NCI-H2029 treated with DMSO at 0.1 percent for 48 hours (cell line): ENCODE measurements around the gene POLDIP3.

Source experiments
- DNase-seq: peaks from one replicate; lab custom pipeline; 2025; lab: John Stamatoyannopoulos, UW

Gene POLDIP3

GRCh38 chr22:42614312-42615091, at the start of gene POLDIP3:
TSS of gene POLDIP3 (minus strand) at chr22:42614883. CDS start at chr22:42614857, 26 bp downstream.
- peak; percentile 89 for DNase-seq

- DNase-seq: no peak
Observed at GRCh38 chr22:42661985-42662831, 47.5 kb upstream of the POLDIP3 start.

- DNase-seq: no peak
Observed at GRCh38 chr22:42656578-42656977, 41.9 kb upstream of the POLDIP3 start.

GRCh38 chr22:42655693-42656092, 41.0 kb upstream of the POLDIP3 start:
- DNase-seq: peak; percentile 80

- DNase-seq: no peak
Observed at GRCh38 chr22:42654436-42655073, 39.9 kb upstream of the POLDIP3 start.

GRCh38 chr22:42653999-42654398, 39.3 kb upstream of the POLDIP3 start:
- DNase-seq: no peak

- DNase-seq: no peak
Observed at GRCh38 chr22:42651134-42651533, 36.5 kb upstream of the POLDIP3 start.

GRCh38 chr22:42649246-42650099, 34.8 kb upstream of the POLDIP3 start, which contains the start of gene CYB5R3:
TSS of gene CYB5R3 (minus strand) at chr22:42649392. CDS start at chr22:42649315, 77 bp downstream.
- peak; percentile 5 for DNase-seq

- DNase-seq: no peak
Observed at GRCh38 chr22:42648368-42649245, 33.9 kb upstream of the POLDIP3 start.

- DNase-seq: no peak
Observed at GRCh38 chr22:42648017-42648367, 33.3 kb upstream of the POLDIP3 start.

GRCh38 chr22:42646569-42647525, 32.2 kb upstream of the POLDIP3 start:
- DNase-seq: peak; percentile 37

GRCh38 chr22:42645938-42646568, 31.4 kb upstream of the POLDIP3 start:
- no peak for DNase-seq

- DNase-seq: no peak
Observed at GRCh38 chr22:42645341-42645937, 30.8 kb upstream of the POLDIP3 start.

- DNase-seq: no peak
Observed at GRCh38 chr22:42644422-42645340, 30.0 kb upstream of the POLDIP3 start.

- no peak for DNase-seq
Observed at GRCh38 chr22:42643634-42644421, 29.1 kb upstream of the POLDIP3 start.

- DNase-seq: no peak
Observed at GRCh38 chr22:42642806-42643633, 28.3 kb upstream of the POLDIP3 start.
